Measurements from ENCODE around the gene TNS3. TPM values are rescaled to one million over a fixed set of nuclear protein-coding genes. Genes with fewer than 3 reads are reported as not detected.

The TNS3 gene
- total and polyA plus RNA-seq, 9 of the 15 experiments (the other 6 are each of a cell fraction or from before 2014, with no cell fraction given), result 0.20 TPM; not detected in 8

- DNase-seq (ENCODE audit: extremely low read depth in 1 of 4, low spot score in 3 of 4) (no peak), FAIRE-seq (no peak), ATAC-seq (no peak)
- 1% methylated on average over 11 of the region's 11 CpGs for WGBS (ENCODE audit: insufficient coverage, low coverage, missing lambda C conversion rate)
- Histone ChIP-seq H3K36me3 (ENCODE audit: control insufficient read depth, insufficient read depth, low read length) (no peaks in the 10 kb centered on the region), H3K9me1 (ENCODE audit: control insufficient read depth, insufficient read depth, low read length) (no peaks in the 10 kb centered on the region), H3K9me3 (replicated peaks; ENCODE audit: control insufficient read depth, insufficient read depth, low read depth, low read length) (no peaks in the 10 kb centered on the region), H3K4me3 (no peak overlapping the region), H3K79me2 (ENCODE audit: control insufficient read depth, insufficient read depth, low read length) (no peaks in the 10 kb centered on the region), H3K9ac (ENCODE audit: insufficient read depth in 1 of 2, low read depth in 2 of 2, low read length in 2 of 2) (no peak overlapping the region), H3K4me1 (replicated peaks in 1 of 2; ENCODE audit: control insufficient read depth in 2 of 2, insufficient read depth in 2 of 2, low read length in 2 of 2) (peaks cover 0 to 4% of the 10 kb centered on the region in 2 experiments; a peak in 3 of 5 replicates), H3K27me3 (ENCODE audit: control insufficient read depth in 2 of 2, insufficient read depth in 2 of 2, low read length in 2 of 2) (peaks cover 9 to 62% of the 10 kb centered on the region in 2 experiments), H4K20me1 (replicated peaks; ENCODE audit: control insufficient read depth, insufficient read depth, low read length) (0 out of 2 replicates have a peak, but pooled peaks cover 3% of the 10 kb centered on the region), H2AFZ (ENCODE audit: low read depth, low read length) (no peak overlapping the region), H3K27ac (ENCODE audit: extremely low read depth, low read depth, low read length) (no peak overlapping the region), H3K4me2 (ENCODE audit: insufficient read depth, low read length) (no peak overlapping the region)
- CTCF ChIA-PET (ENCODE audit: low intra/inter-chr PET ratio), result no interaction called here
- in situ Hi-C loops (cut with MboI) (no loop called here), intact Hi-C loops (cut with micrococcal nuclease) (no loop called here)
- TF ChIP-seq PYGO2 (tag; IDR thresholded peaks at IDR 0.05) (no peak), PBX2 (CRISPR knock-in tag; IDR thresholded peaks at IDR 0.05; ENCODE audit: low read depth) (no peak), PBX2 (tag; conservative IDR thresholded peaks at IDR 0.05; ENCODE audit: low read depth) (peak; percentile 85), CEBPG (CRISPR knock-in tag; IDR thresholded peaks at IDR 0.05) (no peak), CEBPG (tag; conservative IDR thresholded peaks at IDR 0.05 in 1 of 2, IDR thresholded peaks at IDR 0.05 in 1 of 2) (peak in 1 of 2 experiments; percentile 20; a peak in 1 of 4 replicates), MEIS2 (IDR thresholded peaks at IDR 0.05; ENCODE audit: partially characterized antibody) (peak; percentile 67), HMGN3 (IDR thresholded peaks at IDR 0.05; ENCODE audit: borderline replicate concordance, extremely low read depth, insufficient read length, low read depth, low read length) (no peak)
- POLR2A ChIA-PET, result interaction anchor here (0.7 kb wide), 1 partner anchor 975 kb away, joined by 3 read pairs; no protein-coding TSS in a partner anchor
- no TSS peak for BruUV-seq (replicated peaks)
These were observed 206.6 kb downstream of the TNS3 start for GRCh38 chr7:47375121-47375938.
